GM10847 (cell line): ENCODE measurements around the gene ETFB.

Source experiments
- POLR2A ChIP-seq: IDR thresholded peaks from 2 replicates; pipeline ENCODE4 v1.6.1; 2011; ENCODE audit not compliant: insufficient read length; ENCODE audit errors: extremely low read depth

Gene ETFB

DNA sequence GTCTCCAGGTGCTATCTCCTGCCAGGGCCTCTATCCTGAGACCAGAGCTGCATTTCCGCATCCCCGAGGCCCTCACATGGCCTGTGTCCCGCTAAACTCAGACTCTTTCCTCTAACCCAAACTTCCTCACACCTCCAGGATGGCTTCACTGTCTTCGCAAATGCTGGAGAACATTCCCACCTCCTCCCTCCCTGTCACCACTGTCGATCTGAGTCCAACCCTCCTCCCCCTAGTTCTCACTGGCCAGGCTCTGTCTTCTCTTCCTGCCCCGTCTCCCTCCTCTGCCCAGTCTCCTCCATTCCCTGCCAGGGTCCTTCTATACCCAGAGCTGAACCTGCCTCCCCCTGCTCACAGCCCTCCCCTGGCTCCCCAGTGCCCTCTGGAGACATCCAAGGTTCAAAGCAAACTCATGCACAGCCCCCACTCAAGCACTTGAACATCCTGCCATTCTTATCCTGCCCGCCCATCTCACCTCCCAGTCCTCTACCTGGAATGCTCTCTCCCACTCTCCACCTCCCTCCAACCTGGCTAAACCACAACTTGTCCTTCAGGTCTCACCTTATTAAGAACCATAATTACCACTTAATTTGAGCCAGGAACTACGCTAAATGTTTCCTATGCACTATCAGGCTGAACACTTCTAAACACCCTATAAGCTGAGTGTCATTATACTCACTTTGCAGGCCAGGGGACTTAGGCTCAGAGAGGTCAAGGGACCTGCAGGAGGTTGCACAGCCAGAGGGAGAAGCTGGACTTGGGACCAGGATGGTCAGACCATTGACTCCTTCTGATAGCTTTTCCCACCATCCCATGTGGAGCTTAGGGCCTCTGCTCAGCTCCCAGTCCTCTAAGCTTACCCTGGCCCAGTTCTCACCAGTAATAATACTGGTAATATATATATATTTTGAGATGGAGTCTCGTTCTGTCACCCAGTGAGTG, 23.3 kb downstream of the ETFB start:
- no peak for TF ChIP-seq POLR2A

- no peak for TF ChIP-seq POLR2A
Measured at GRCh38 chr19:51341976-51342580, 24.1 kb downstream of the ETFB start, which contains the start of gene VSIG10L. Gene VSIG10L, minus strand, starts transcription at chr19:51342139. Its CDS starts 15 bp downstream, at chr19:51342124.

DNA sequence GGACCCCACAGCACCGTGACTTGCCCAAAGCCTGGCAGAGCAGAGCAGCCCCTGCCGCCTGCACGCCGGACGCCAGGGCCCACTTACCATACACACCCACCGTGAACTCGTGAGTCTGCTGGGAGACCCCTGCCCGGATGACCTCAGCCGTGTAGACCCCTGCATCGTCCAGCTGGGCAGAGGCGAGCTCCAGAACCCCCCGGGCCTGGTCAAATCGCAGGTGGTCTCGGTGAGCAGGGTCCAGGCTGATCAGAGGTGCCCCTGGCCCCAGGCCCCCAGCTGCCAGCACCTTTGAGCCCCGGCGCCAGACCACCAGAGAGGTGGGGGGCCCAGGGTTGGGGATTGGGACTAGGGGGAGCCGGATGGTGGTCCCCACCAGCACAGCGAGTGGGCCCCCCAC, 25.1 kb downstream of the ETFB start:
- no peak for TF ChIP-seq POLR2A

- TF ChIP-seq POLR2A = no peak
Measured at GRCh38 chr19:51339687-51340656, 26.2 kb downstream of the ETFB start.

- no peak for TF ChIP-seq POLR2A
Measured at GRCh38 chr19:51339313-51339686, 26.9 kb downstream of the ETFB start.

- no peak for TF ChIP-seq POLR2A
Measured at GRCh38 chr19:51338563-51339312, 27.4 kb downstream of the ETFB start.

GRCh38 chr19:51337861-51338562, 28.2 kb downstream of the ETFB start:
- TF ChIP-seq POLR2A = no peak

DNA sequence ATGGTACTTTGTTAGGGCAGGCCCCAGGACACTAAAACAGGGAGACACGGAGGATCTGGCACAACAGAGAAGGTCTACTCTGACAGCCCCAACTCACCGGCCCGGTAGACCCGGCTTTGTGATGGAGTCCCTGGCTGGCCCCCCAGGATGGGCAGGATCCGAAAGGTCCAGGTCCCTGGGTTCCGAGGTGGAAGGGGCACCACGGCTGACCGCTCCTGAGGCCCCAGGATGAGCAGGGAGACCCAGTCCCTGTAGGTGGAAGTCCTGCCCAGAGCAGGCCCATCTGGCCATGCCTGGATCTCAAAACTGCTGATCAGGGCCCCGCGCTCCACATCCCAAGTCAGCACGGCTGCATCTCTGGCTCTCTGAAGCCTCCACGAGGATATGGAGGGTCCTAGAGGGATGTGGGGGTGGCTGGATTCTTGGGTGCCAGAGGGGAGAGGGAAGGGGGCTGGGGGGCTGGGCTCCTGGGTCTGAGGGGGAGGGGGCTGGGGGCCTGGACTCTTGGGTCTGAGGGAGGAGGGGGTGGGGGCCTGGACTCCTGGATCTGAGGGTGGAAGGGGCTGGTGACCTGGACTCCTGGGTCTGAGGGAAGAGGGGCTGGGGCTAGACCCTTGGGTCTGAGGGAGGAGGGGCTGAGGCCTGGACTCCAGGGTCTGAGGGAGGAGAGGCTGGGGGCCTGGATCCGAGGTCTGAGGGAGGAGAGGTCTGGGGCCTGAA, 28.9 kb downstream of the ETFB start:
- no peak for TF ChIP-seq POLR2A

GRCh38 chr19:51333836-51334460, 32.2 kb downstream of the ETFB start:
- no peak for TF ChIP-seq POLR2A

GRCh38 chr19:51331716-51332115, 34.5 kb downstream of the ETFB start:
- no peak for TF ChIP-seq POLR2A

DNA sequence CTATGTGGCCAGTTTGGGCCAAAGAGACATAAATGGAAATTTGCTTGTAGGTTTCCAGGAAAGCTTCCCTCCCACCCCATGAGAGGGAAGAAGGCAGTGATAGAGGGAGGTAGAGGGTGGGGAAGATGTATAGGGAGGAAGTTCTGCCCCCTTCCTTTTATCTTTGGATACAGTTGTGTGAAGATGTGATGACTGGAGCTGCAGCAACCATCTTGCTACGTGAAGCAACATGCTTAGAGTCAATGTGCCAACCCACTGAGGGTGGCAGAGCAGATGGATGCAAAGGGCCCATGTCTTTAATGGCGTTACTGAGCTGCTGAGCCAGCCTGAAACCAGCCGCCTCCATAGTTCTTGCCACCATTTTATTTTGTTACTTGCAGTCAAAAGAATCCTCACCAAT, 35.0 kb downstream of the ETFB start:
- TF ChIP-seq POLR2A = no peak

- TF ChIP-seq POLR2A = no peak
Measured at GRCh38 chr19:51330366-51330765, 35.8 kb downstream of the ETFB start.

DNA sequence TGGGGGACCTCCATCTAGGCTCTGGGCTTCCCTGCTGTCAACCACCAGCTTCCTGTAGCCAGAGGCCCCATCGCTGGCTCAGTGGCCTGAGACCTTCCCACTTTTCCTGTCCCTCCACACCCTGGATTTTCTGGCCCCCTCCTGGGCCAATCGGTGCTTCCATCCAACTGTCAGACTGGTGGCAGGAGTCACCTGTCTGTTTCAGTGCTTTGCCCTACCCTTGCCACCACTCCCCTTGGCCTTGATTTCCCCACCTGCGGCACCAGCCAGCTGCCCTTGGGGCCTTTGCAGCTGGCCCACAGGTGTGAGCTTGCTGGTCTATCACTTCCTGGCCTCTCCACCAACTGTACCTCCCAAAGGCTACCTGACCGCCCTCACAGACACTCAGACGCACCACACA, 36.8 kb downstream of the ETFB start:
- no peak for TF ChIP-seq POLR2A
